BLaER1 treated with 17β-estradiol and CSF1 and Interleukin-3, amounts not matched to agents 10 nM and 100 nM (cell line): ENCODE data around the gene GPATCH1.
A peak's percentile ranks its signal among the peaks of the same experiment; 100 is the strongest.

ENCODE experiments used
- H3K27ac ChIP-seq, 11 experiments: shearing (Covaris generic); formaldehyde crosslinking; 2 replicates each; pipeline ENCODE4 v1.8.1; 2022
- H3K27me3 ChIP-seq, 11 experiments: shearing (Covaris generic); formaldehyde crosslinking; 2 replicates each; pipeline ENCODE4 v1.8.1; 2022
- H3K36me3 ChIP-seq, 11 experiments: shearing (Covaris generic); formaldehyde crosslinking; 2 replicates each; pipeline ENCODE4 v1.8.1; 2022
- H3K4me1 ChIP-seq, 10 experiments: shearing (Covaris generic); formaldehyde crosslinking; 2 replicates each; pipeline ENCODE4 v1.8.1; 2022
- H3K4me2 ChIP-seq, 11 experiments: shearing (Covaris generic); formaldehyde crosslinking; 2 replicates each; pipeline ENCODE4 v1.8.1; 2022
- H3K4me3 ChIP-seq, 10 experiments: shearing (Covaris generic); formaldehyde crosslinking; 2 replicates each; pipeline ENCODE4 v1.8.1; 2022
- H3K9ac ChIP-seq, 11 experiments: shearing (Covaris generic); formaldehyde crosslinking; 2 replicates each; pipeline ENCODE4 v1.8.1; 2022
- H3K9me3 ChIP-seq, 11 experiments: shearing (Covaris generic); formaldehyde crosslinking; replicated peaks in 1 of 11; 2 replicates each; pipeline ENCODE4 v1.8.1; 2022
- H4K20me1 ChIP-seq, 11 experiments: shearing (Covaris generic); formaldehyde crosslinking; 2 replicates each; pipeline ENCODE4 v1.8.1; 2022
- Cebpa-rat ChIP-seq, 11 experiments: shearing (Covaris generic); IDR thresholded peaks; 2 replicates each; pipeline ENCODE4 v1.8.1; 2022

Gene GPATCH1

DNA sequence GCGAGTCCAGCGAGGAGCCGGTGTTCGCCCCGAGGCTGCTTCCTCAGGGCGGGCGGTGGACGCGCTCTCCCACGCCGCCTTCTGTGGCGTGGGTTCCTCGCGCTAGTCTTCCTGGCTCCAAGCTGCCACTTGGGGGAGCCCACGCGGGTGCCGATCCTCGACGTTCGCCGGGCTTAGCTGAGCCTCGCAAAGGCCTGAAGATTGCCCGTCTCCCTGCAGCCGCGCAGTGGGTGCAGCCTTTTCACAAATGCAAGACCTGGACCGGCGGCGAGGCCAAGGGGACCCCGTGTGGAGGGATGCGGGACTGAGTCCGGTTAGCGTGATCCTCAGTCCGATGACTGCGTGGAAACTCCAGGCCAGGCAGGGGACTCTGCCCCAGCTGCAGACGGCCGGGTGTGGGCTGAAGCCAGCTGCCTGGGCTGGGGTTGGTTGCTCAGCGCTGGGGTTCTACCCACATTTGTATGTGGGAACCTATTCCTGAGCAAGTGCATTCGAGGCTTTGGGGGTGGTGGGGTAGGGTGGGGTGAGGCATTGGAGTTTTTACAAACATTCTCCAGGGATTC lies 96.5 kb downstream of the GPATCH1 start:
- no peak for TF ChIP-seq Cebpa-rat (IDR thresholded peaks at IDR 0.05)
- peaks cover 42 to 75% (median 61%) of the 10 kb centered on the region in 10 experiments for H3K4me1 ChIP-seq
- H3K9me3 ChIP-seq = no peaks in the 10 kb centered on the region
- peak overlapping the region; percentile 79 to 95 (median 90) for H3K4me2 ChIP-seq
- no peaks in the 10 kb centered on the region for H3K27me3 ChIP-seq
- peak overlapping the region; percentile 2 to 98 (median 95); a peak in 21 of 22 replicates for H3K27ac ChIP-seq
- H3K4me3 ChIP-seq = peak overlapping the region; percentile 71 to 89 (median 82)
- H3K36me3 ChIP-seq = 0 out of 22 replicates have a peak, but pooled peaks cover 0 to 5% (median 0%) of the 10 kb centered on the region in 11 experiments
- H3K9ac ChIP-seq = peak overlapping the region; percentile 62 to 98 (median 94)
- no peaks in the 10 kb centered on the region for H4K20me1 ChIP-seq
